HepG2 (cell line): Measurements from ENCODE around the gene RLF. TPM values are rescaled to one million over a fixed set of nuclear protein-coding genes. Genes with fewer than 3 reads are reported as not detected.

Experiments
- ATAC-seq: fragments of 200-7000 bp; cut with Tn5 transposase; 3 replicates; pipeline ENCODE4 v1.9.1; 2020; ENCODE audit warnings: mild to moderate bottlenecking, moderate library complexity
- BruUV-seq: library from RNA; stranded (reverse); fragments of 400-500 nt; replicated peaks from 2 replicates; lab custom pipeline; 2021; lab: Mats Ljungman, UMichigan
- CTCF ChIA-PET: fragments of 300-600 bp; formaldehyde crosslinking; extraction: SDS; loops from one replicate; lab custom pipeline; 2021; ENCODE audit warnings: low total read pairs, inconsistent platforms, low intra/inter-chr PET ratio; lab: Yijun Ruan, JAX
- POLR2A ChIA-PET: fragments of 350-600 bp; sonication (Branson Sonifier 250); formaldehyde crosslinking; loops from one replicate; lab custom pipeline; 2020; ENCODE audit warnings: antibody characterized with exemption, inconsistent platforms; lab: Yijun Ruan, JAX
- DNase-seq: peaks from one replicate; pipeline ENCODE4 v3.0.0-alpha.2; 2015; ENCODE audit warnings: low spot score
- FAIRE-seq: peaks from 3 replicates; lab custom pipeline; 2011; peaks lifted over from hg19 to GRCh38; lab: Jason Lieb, UNC
- H2AFZ ChIP-seq: one replicate; pipeline ENCODE4 v1.6.1; 2011; ENCODE audit warnings: low read length, inconsistent platforms
- H3K27ac ChIP-seq: fragments of 300-600 bp; 3 replicates; pipeline ENCODE4 v1.8.0; 2011; ENCODE audit warnings: mixed run types, mild to moderate bottlenecking, mixed read lengths, low read length, inconsistent platforms; ENCODE audit not compliant: insufficient read depth; ENCODE audit errors: extremely low read length
- H3K27me3 ChIP-seq, 2 experiments: fragments of 200-600 bp in 1 of 2; 2 replicates in 1 of 2; 3 replicates in 1 of 2; pipeline versions ENCODE4 v1.6.0 to v1.8.0; 2011; ENCODE audit warnings: low read length in 2 of 2, mild to moderate bottlenecking in 2 of 2, moderate library complexity in 2 of 2, inconsistent platforms in 1 of 2; ENCODE audit not compliant: insufficient read depth in 2 of 2, control insufficient read depth in 1 of 2
- H3K36me3 ChIP-seq, 2 experiments: fragments of 200-600 bp in 1 of 2; replicated peaks in 1 of 2; 2 replicates in 1 of 2; 3 replicates in 1 of 2; pipeline versions ENCODE4 v1.5.1 to v1.8.0; 2011; ENCODE audit warnings: low read length in 2 of 2, inconsistent platforms in 1 of 2; ENCODE audit not compliant: insufficient read depth in 2 of 2, control insufficient read depth in 1 of 2
- H3K4me1 ChIP-seq: 2 replicates; pipeline ENCODE4 v1.5.1; 2012; ENCODE audit warnings: low read length, inconsistent platforms; ENCODE audit not compliant: insufficient read depth
- H3K4me2 ChIP-seq: 2 replicates; pipeline ENCODE4 v1.6.0; 2011; ENCODE audit warnings: low read depth, low read length, inconsistent platforms
- H3K4me3 ChIP-seq, 3 experiments: fragments of 200-600 bp in 1 of 3; sonication (generic), shearing (Covaris generic) in 1 of 3; replicated peaks in 1 of 3; 2 replicates each; pipeline ENCODE4 v1.5.1; 2011 to 2016; ENCODE audit warnings: low read length in 3 of 3, inconsistent platforms in 2 of 3, low read depth in 2 of 3, mild to moderate bottlenecking in 2 of 3, control low read depth in 1 of 3, mixed read lengths in 1 of 3; ENCODE audit not compliant: insufficient read depth in 1 of 3
- H3K79me2 ChIP-seq: one replicate; pipeline ENCODE4 v1.6.1; 2011; ENCODE audit warnings: low read length, inconsistent platforms; ENCODE audit not compliant: insufficient read depth
- H3K9ac ChIP-seq: 2 replicates; pipeline ENCODE4 v1.6.0; 2011; ENCODE audit warnings: mild to moderate bottlenecking, low read depth, low read length, inconsistent platforms; ENCODE audit not compliant: insufficient read depth
- H3K9me3 ChIP-seq: 2 replicates; pipeline ENCODE4 v1.5.1; 2012; ENCODE audit warnings: mild to moderate bottlenecking, low read length
- H4K20me1 ChIP-seq: 2 replicates; pipeline ENCODE4 v1.6.0; 2011; ENCODE audit warnings: inconsistent platforms, mild to moderate bottlenecking, low read length, moderate library complexity; ENCODE audit not compliant: insufficient read depth
- DZIP1 ChIP-seq: sonication (generic); formaldehyde crosslinking; IDR thresholded peaks from 2 replicates; pipeline ENCODE4 v1.5.0; 2020; ENCODE audit warnings: mild to moderate bottlenecking, missing genetic modification reagents
- LRRFIP1 ChIP-seq: sonication (generic); formaldehyde crosslinking; conservative IDR thresholded peaks from 2 replicates; pipeline ENCODE4 v1.4.0; 2020; ENCODE audit warnings: missing genetic modification reagents
- ZC3H13 ChIP-seq: sonication (generic); formaldehyde crosslinking; IDR thresholded peaks from 2 replicates; pipeline ENCODE4 v1.8.1; 2023; ENCODE audit warnings: mild to moderate bottlenecking, missing genetic modification reagents, moderate library complexity
- ZNF275 ChIP-seq: sonication (generic); formaldehyde crosslinking; IDR thresholded peaks from 2 replicates; pipeline ENCODE4 v1.8.0; 2022; ENCODE audit warnings: missing genetic modification reagents, mild to moderate bottlenecking, inconsistent platforms, borderline replicate concordance
- WGBS: methylation state at CpG from one replicate; pipeline ENCODE4 v1.1.6; 2017; ENCODE audit warnings: low lambda C conversion rate; 5-methylcytosine and 5-hydroxymethylcytosine counted together
- in situ Hi-C: cut with HindIII; loops from 2 replicates; pipeline ENCODE4 v1.10.0; 2017; ENCODE audit warnings: low pct_unique_long_range_greater_than_20kb; ENCODE audit not compliant: extremely low pct_ligation_motif_present
- intact Hi-C: fragments of 100-400 bp; cut with micrococcal nuclease; formaldehyde crosslinking; loops from one replicate; pipeline ENCODE4 v1.10.0; 2022; ENCODE audit not compliant: unreplicated experiment
- polyA plus RNA-seq, 8 experiments: library from polyadenylated mRNA; depleted of rRNA in 3 of 8; stranded (reverse) in 7 of 8; unstranded in 1 of 8; fragments of >200 nt; fragmentation: Illumina TruSeq in 4 of 8; extraction: Trizol in 4 of 8; gene quantifications; 2 replicates each; pipeline versions ENCODE4 v1.2.1 to v1.2.3, GENCODE V29; 2011 to 2016; ENCODE audit warnings: low read depth in 4 of 8, missing spikeins in 1 of 8, mixed read lengths in 1 of 8; ENCODE audit not compliant: insufficient read depth in 1 of 8
- total RNA-seq, 5 experiments: library from RNA; depleted of rRNA; stranded (reverse); fragments of >200 nt; fragmentation: Illumina TruSeq; extraction: Trizol; gene quantifications; 2 replicates each; pipeline ENCODE4 v1.2.3, GENCODE V29; 2016; ENCODE audit warnings: low read depth in 1 of 5
- TF ChIP-seq, protein P1 (sequence below): IDR thresholded peaks from 2 replicates; pipeline ENCODE4 v1.6.1; 2016; ENCODE audit warnings: low read depth, control low read depth

Gene RLF
- total and polyA plus RNA-seq, 2 of the 13 experiments (the other 11 are each of a cell fraction or from before 2014, with no cell fraction given): 9.0 to 15.7 TPM

GRCh38 chr1:40221977-40222772 lies 61.0 kb downstream of the RLF start (continued):
- no peak for TF ChIP-seq ZNF275 (CRISPR knock-in tag)
- TF ChIP-seq, all 625 proteins: peak for 0

- CTCF ChIA-PET: no interaction called here
- H3K4me3 ChIP-seq: no peak overlapping the region
- BruUV-seq: no TSS peak
- H3K27ac ChIP-seq: no peak overlapping the region
- FAIRE-seq (no peak), ATAC-seq (no peak), DNase-seq (no peak)
- 96% methylated on average over 6 of the region's 6 CpGs for WGBS
- intact Hi-C loops: no loop called here
- peaks cover 2% of the 10 kb centered on the region for H3K79me2 ChIP-seq
- no peaks in the 10 kb centered on the region for H3K27me3 ChIP-seq
- H4K20me1 ChIP-seq: no peaks in the 10 kb centered on the region
- H3K9ac ChIP-seq: no peak overlapping the region
- no peaks in the 10 kb centered on the region for H3K4me1 ChIP-seq
- no peaks in the 10 kb centered on the region for H3K9me3 ChIP-seq
- in situ Hi-C loops: no loop called here
- no peak overlapping the region for H3K4me2 ChIP-seq
- POLR2A ChIA-PET: no interaction called here
- H2AFZ ChIP-seq: no peak overlapping the region
- peaks cover 7 to 33% of the 10 kb centered on the region in 2 experiments for H3K36me3 ChIP-seq
- TF ChIP-seq LRRFIP1 (CRISPR knock-in tag): no peak
- TF ChIP-seq ZC3H13 (CRISPR knock-in tag): no peak
- TF ChIP-seq DZIP1 (CRISPR knock-in tag): no peak
- TF ChIP-seq, protein P1, sequence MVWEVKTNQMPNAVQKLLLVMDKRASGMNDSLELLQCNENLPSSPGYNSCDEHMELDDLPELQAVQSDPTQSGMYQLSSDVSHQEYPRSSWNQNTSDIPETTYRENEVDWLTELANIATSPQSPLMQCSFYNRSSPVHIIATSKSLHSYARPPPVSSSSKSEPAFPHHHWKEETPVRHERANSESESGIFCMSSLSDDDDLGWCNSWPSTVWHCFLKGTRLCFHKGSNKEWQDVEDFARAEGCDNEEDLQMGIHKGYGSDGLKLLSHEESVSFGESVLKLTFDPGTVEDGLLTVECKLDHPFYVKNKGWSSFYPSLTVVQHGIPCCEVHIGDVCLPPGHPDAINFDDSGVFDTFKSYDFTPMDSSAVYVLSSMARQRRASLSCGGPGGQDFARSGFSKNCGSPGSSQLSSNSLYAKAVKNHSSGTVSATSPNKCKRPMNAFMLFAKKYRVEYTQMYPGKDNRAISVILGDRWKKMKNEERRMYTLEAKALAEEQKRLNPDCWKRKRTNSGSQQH (CRISPR knock-in tag): no peak
These were observed 62.9 kb downstream of the RLF start for GRCh38 chr1:40224040-40224439.
